NCI-H526 treated with DMSO at 0.1 percent for 48 hours (cell line): ENCODE data around the gene CYB561D1.
A peak's percentile ranks its signal among the peaks of the same experiment; 100 is the strongest.

Experiments used
- DNase-seq: peaks from one replicate; lab custom pipeline; 2025; lab: John Stamatoyannopoulos, UW

Gene CYB561D1

GRCh38 chr1:109500941-109501381 is 7.1 kb downstream of the CYB561D1 start:
- no peak for DNase-seq

- no peak for DNase-seq
Observed at GRCh38 chr1:109501644-109502363, 7.9 kb downstream of the CYB561D1 start.

GRCh38 chr1:109502364-109502851 is 8.5 kb downstream of the CYB561D1 start:
- DNase-seq = no peak

GRCh38 chr1:109503935-109504334 is 10.0 kb downstream of the CYB561D1 start:
- DNase-seq = no peak

- DNase-seq = no peak
Observed at GRCh38 chr1:109504974-109505373, 11.1 kb downstream of the CYB561D1 start.

GRCh38 chr1:109508001-109508872 is 14.3 kb downstream of the CYB561D1 start:
- no peak for DNase-seq

- DNase-seq = no peak
Observed at GRCh38 chr1:109508873-109509175, 14.9 kb downstream of the CYB561D1 start.

GRCh38 chr1:109509176-109510134 is 15.6 kb downstream of the CYB561D1 start, which contains the start of gene AMIGO1:
TSS of gene AMIGO1 (minus strand) at chr1:109509727. CDS start at chr1:109508912, 815 bp downstream.
- DNase-seq = peak; percentile 21

- DNase-seq = no peak
Observed at GRCh38 chr1:109513110-109513710, 19.3 kb downstream of the CYB561D1 start.

- no peak for DNase-seq
Observed at GRCh38 chr1:109514846-109515245, 21.0 kb downstream of the CYB561D1 start.

GRCh38 chr1:109516872-109517271 is 23.0 kb downstream of the CYB561D1 start:
- peak; percentile 52 for DNase-seq

- DNase-seq = no peak
Observed at GRCh38 chr1:109517337-109517736, 23.4 kb downstream of the CYB561D1 start.

GRCh38 chr1:109521002-109521951 is 27.4 kb downstream of the CYB561D1 start:
- DNase-seq = no peak

- no peak for DNase-seq
Observed at GRCh38 chr1:109522026-109522425, 28.1 kb downstream of the CYB561D1 start.

GRCh38 chr1:109523706-109524105 is 29.8 kb downstream of the CYB561D1 start:
- DNase-seq = no peak

GRCh38 chr1:109527098-109527811 is 33.4 kb downstream of the CYB561D1 start:
- DNase-seq = no peak

- no peak for DNase-seq
Observed at GRCh38 chr1:109527846-109528695, 34.2 kb downstream of the CYB561D1 start.

- DNase-seq = no peak
Observed at GRCh38 chr1:109528712-109529111, 34.8 kb downstream of the CYB561D1 start.
